ENCODE results near the gene PRDM5.

DNA sequence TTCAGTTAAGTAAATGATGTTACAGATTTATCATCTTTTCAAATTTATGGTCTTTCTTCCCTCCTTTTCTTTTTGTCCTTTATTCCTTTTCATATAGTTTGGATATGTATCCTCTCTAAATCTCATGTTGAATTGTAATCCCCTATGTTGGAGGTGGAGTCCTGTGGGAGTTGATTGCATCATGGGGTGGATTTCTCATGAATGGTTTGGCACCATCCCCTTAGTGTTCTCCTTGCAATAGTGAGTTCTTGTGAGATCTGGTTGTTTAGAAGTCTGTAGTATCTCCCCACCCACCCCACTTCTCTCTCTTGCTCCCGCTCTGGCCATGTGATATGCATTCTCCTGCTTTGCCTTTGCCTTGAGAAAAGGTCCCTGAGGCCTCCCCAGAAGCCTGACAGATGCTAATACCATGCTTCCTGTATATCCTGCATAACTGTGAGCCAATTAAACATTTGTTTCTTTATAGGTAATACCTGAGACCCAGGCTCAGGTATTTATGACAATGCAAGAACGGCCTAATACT, 236.7 kb downstream of the PRDM5 start:
- TF ChIP-seq POLR2AphosphoS5 (IDR thresholded peaks at IDR 0.05; ENCODE audit: low read depth, low read length) (no peak), TAF1 (IDR thresholded peaks at IDR 0.05; ENCODE audit: low read depth, low read length) (no peak), POLR2A (IDR thresholded peaks at IDR 0.05; ENCODE audit: low read depth, low read length) (no peak), SPI1 (IDR thresholded peaks at IDR 0.05; ENCODE audit: low read depth, low read length) (no peak), PAX5 (IDR thresholded peaks at IDR 0.05; ENCODE audit: insufficient read depth, low read length, severe bottlenecking) (no peak), POU2F2 (IDR thresholded peaks at IDR 0.05; ENCODE audit: low read depth, low read length) (no peak)

Measured in GM12891 (cell line).